K562 (cell line): ENCODE results near the gene ZRANB1.

ENCODE experiments used
- POLR2A ChIP-seq: fragments of 450-650 bp; conservative IDR thresholded peaks from 2 replicates; pipeline ENCODE4 v1.6.1; 2016
- PYGO2 ChIP-seq: fragments of 450-650 bp; IDR thresholded peaks from 2 replicates; pipeline ENCODE4 v1.6.1; 2016; ENCODE audit warnings: mild to moderate bottlenecking, missing genetic modification characterization, moderate library complexity, missing compliant biosample characterization
- SMARCC2 ChIP-seq: fragments of 450-650 bp; IDR thresholded peaks from 2 replicates; pipeline ENCODE4 v1.6.1; 2017; ENCODE audit warnings: antibody characterized with exemption, moderate library complexity, mild to moderate bottlenecking, low read depth
- ZNF311 ChIP-seq: fragments of 250-450 bp; sonication (Bioruptor Pico); IDR thresholded peaks from 2 replicates; pipeline ENCODE4 v1.4.0; 2020; ENCODE audit warnings: mild to moderate bottlenecking, moderate library complexity
- TF ChIP-seq, protein P1 (sequence below): fragments of 450-650 bp; IDR thresholded peaks from 2 replicates; pipeline ENCODE4 v1.7.1; 2018; ENCODE audit warnings: mild to moderate bottlenecking, low read depth; ENCODE audit not compliant: partially characterized antibody

DNA sequence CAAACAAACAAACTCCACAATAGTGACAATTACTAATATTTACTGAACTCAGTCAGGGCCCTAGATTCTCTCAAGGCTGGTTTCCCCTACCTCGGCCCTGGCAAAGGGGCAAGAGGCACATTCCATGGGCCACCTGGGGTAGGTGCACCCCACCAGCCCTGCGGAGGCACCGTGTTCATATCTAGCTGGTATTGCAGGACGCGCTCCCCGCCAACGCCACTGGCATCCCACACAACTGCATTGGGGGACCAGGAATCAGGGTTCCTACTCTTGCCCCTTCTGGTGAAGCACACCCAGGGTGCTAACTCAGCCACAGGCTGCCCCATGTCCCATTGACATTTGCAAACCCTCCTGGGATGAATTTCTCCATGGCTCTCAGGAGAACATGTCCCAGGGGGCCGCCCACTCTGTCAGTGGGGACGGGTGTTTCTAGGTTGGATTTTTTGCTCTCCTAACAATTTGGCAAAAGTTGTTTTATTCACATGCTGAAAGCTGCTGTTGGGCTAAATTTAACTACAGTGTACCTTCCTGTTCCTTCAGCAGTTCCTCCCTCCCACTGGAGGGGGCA is 76.7 kb downstream of the ZRANB1 start:
- TF ChIP-seq, protein P1, sequence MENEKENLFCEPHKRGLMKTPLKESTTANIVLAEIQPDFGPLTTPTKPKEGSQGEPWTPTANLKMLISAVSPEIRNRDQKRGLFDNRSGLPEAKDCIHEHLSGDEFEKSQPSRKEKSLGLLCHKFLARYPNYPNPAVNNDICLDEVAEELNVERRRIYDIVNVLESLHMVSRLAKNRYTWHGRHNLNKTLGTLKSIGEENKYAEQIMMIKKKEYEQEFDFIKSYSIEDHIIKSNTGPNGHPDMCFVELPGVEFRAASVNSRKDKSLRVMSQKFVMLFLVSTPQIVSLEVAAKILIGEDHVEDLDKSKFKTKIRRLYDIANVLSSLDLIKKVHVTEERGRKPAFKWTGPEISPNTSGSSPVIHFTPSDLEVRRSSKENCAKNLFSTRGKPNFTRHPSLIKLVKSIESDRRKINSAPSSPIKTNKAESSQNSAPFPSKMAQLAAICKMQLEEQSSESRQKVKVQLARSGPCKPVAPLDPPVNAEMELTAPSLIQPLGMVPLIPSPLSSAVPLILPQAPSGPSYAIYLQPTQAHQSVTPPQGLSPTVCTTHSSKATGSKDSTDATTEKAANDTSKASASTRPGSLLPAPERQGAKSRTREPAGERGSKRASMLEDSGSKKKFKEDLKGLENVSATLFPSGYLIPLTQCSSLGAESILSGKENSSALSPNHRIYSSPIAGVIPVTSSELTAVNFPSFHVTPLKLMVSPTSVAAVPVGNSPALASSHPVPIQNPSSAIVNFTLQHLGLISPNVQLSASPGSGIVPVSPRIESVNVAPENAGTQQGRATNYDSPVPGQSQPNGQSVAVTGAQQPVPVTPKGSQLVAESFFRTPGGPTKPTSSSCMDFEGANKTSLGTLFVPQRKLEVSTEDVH: no peak
- no peak for TF ChIP-seq POLR2A
- no peak for TF ChIP-seq SMARCC2
- no peak for TF ChIP-seq PYGO2 (tag)
- TF ChIP-seq ZNF311 (CRISPR knock-in tag): no peak
